Measurements from ENCODE around the gene GTPBP10. TPM values are rescaled to one million over a fixed set of nuclear protein-coding genes. Genes with fewer than 3 reads are reported as not detected.
"Not testable (repeated sequence)": the region's sequence is repeated elsewhere in the genome, so short reads cannot be mapped to it uniquely, and the experiment has no call there.

GTPBP10 gene
- polyA plus RNA-seq, 3 donors: 7.0 to 9.3 (median 8.3) TPM

GRCh38 chr7:90347759-90348158 lies 1.2 kb downstream of the GTPBP10 start:
- H3K27ac ChIP-seq (ENCODE audit: low read depth, low read length): no peak overlapping the region
- 52 to 62% (median 59%) methylated on average over 4 of the region's 4 CpGs for WGBS, 3 donors

GRCh38 chr7:90349305-90349704 lies 2.8 kb downstream of the GTPBP10 start:
- 72 to 90% (median 82%) methylated on average over 4 of the region's 4 CpGs for WGBS, 3 donors
- no peak overlapping the region for H3K27ac ChIP-seq (ENCODE audit: low read depth, low read length)

DNA sequence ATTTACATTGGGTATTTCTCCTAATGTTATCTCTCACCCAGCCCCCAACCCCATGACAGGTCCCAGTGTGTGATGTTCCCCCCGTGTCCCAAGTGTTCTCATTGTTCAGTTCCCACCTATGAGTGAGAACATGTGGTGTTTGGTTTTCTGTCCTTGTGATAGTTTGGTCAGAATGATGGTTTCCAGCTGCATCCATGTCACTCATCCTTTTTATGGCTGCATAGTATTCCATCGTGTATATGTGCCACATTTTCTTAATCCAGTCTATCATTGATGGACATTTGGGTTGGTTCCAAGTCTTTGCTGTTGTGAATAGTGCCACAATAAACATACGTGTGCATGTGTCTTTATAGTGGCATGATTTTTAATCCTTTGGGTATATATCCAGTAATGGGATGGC lies 3.5 kb downstream of the GTPBP10 start:
- not testable (repeated sequence) for H3K27ac ChIP-seq (ENCODE audit: low read depth, low read length)
- 89 to 97% (median 97%) methylated on average over 3 of the region's 3 CpGs for WGBS, 3 donors

DNA sequence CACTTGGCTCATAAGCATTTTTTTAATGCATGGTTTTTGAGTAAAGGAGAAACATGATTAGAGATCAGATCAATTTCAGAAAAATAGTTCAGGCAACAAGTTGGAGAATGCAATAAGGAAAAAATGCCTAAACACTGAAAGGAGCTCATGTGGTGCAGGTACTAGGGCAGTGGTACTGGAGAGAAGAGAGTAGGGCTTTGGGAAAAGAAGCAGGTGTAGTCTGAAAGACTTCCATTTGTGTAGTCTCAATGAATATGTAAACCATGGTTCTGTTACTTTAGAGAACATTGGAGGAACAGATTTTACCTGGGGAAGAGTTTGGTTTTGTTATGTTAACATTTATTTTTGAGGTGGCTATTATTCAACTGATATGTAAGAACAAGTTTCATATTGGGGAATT lies 5.5 kb downstream of the GTPBP10 start:
- H3K27ac ChIP-seq (ENCODE audit: low read depth, low read length): no peak overlapping the region

DNA sequence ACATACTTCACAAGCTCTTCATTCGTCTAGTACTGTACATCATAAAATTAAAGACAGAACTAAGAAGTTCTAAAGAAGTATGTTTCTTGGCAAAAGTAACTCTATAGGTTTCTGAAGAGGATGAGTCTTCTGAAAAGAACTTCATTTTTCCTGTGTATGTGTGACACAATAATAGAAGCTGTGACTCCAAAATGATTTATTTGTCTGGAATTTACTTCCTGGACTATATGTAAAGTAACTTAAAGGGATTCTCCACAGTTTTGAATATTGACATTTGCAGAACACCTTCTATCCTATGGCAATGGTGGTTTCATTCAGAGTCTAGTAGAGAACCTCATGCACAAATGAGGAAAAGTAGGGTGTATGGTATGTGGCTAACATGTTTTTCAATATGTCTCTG lies 36.9 kb downstream of the GTPBP10 start:
- WGBS, 3 donors: 95 to 97% (median 95%) methylated on average over 1 of the region's 1 CpG
- no peak overlapping the region for H3K27ac ChIP-seq (ENCODE audit: low read depth, low read length)

- WGBS, 3 donors: 92 to 96% (median 95%) methylated on average over 3 of the region's 3 CpGs
These were observed 37.3 kb downstream of the GTPBP10 start for GRCh38 chr7:90383861-90384260.

GRCh38 chr7:90384433-90384832 lies 37.9 kb downstream of the GTPBP10 start:
- no peak overlapping the region for H3K27ac ChIP-seq (ENCODE audit: low read depth, low read length)

More at GRCh38 chr7:90383861-90384260, 37.3 kb downstream of the GTPBP10 start:
- no peak overlapping the region for H3K27ac ChIP-seq (ENCODE audit: low read depth, low read length)

DNA sequence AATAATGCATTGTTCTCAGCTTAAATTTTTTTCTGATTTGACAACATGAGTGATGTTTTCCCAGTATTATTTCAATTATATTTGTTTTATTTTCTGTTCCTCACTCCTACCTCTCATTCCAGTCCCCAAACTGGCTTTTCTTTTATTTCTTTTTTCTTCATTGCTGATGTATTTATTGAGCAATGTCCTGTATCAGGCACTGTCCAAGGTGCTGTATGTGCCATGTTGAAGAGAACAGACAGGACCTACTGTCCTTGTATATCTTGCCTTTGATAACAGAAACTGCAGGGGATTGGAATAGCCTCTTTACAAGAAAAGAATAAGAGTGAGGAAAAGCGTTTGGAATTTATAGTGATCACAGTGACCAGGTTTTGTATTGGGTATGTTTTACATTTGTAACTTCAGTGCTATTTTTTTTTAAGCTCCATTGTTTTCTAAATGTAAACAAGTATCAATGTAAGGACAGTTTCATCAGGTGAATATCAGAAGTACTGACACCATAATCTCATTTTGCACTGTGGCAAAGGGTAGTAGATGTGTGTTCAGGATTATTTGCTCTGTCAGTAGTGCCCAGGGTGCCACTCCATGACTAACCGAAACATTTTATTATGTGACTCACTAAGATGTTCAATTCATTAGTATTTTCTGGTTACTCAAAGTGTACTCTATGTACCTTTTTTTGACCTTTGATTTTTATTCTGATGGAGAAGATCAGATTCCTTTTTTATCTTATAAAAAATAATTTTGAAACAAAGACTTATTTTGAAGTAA lies 41.1 kb downstream of the GTPBP10 start:
- WGBS, 3 donors: 92 to 97% (median 94%) methylated on average over 2 of the region's 2 CpGs
- H3K27ac ChIP-seq (ENCODE audit: low read depth, low read length): no peak overlapping the region

DNA sequence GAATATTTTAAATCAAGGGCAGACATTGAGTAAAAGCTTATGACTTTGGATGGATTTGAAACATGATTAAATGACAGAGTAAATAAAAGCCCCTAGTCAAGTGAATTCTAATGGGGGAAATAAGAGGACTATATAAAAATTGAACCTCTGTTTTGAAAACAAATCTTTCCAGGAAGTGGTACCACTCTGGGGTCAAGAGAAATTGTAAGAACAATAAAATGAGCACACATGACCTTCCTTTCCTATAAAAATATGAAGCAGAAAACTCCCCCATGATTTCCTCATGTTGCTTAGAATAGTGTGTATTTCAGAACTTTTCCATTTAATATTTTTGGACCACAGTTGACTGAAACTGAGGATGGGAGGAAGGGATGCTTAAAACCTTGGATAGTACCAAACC lies 44.4 kb downstream of the GTPBP10 start:
- H3K27ac ChIP-seq (ENCODE audit: low read depth, low read length): no peak overlapping the region

DNA sequence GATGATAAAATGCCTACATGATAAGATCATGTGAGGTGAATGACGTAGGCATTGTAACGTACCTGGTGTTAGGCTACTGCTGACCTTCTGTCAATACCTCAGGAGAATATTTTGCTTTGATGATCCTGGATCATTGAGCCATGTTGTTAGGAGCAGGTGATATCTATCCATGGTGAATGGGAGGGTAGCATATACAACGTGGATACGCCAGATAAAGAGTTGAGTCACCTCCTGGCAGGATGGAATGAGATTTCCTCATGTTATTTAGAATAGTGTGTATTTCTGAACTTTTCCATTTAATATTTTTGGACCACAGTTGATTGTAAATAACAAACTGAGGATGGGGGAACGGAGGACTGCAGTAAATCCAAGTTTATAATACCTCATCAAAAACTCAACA lies 45.0 kb downstream of the GTPBP10 start:
- WGBS, 3 donors: 83 to 85% (median 85%) methylated on average over 5 of the region's 5 CpGs
- no peak overlapping the region for H3K27ac ChIP-seq (ENCODE audit: low read depth, low read length)

DNA sequence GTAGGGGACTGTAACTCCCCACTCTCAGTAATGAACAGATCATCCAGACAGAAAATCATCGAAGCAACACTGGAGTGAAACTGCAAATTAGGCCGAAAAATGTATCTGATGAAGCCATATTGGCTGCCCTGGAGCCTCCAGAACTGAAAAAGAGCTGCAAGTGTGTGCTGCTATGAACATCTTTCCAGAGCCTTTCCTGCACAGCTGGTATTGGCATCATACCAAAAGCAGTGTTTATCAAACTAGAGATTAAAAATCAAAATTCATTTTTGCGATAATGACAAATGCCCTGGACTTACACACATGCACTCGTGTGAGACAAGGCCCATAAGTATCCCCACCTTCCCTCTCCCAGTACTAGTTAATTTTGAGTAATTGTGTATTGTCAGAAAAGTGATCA lies 49.9 kb downstream of the GTPBP10 start:
- 94 to 95% (median 94%) methylated on average over 4 of the region's 4 CpGs for WGBS, 3 donors
- no peak overlapping the region for H3K27ac ChIP-seq (ENCODE audit: low read depth, low read length)

DNA sequence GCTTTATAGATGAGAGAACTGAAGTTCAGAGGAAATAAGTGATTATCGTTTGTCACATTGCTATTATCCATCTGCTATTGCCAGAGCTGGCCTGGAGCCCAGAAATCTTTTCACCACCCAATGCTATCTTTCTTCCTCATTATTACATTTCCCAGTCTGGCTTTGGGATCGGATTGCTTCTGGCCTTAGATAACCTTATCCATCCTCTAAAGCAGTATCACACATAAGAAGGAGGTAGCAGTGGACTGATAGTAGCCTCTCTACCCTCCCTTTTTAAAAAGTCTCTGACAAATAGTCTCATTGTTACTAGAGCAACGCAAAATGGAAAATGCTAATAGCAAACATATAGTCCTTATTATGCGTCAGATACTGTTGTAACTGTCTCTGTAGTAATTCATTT lies 55.5 kb downstream of the GTPBP10 start:
- no peak overlapping the region for H3K27ac ChIP-seq (ENCODE audit: low read depth, low read length)
- 30 to 42% (median 32%) methylated on average over 4 of the region's 4 CpGs for WGBS, 3 donors

GRCh38 chr7:90402785-90403173 lies 56.3 kb downstream of the GTPBP10 start:
- 14 to 34% (median 24%) methylated on average over 1 of the region's 1 CpG for WGBS, 3 donors
- no peak overlapping the region for H3K27ac ChIP-seq (ENCODE audit: low read depth, low read length)

- H3K27ac ChIP-seq (ENCODE audit: low read depth, low read length): no peak within 1 kb of the TSS
- 0 to 1% (median 0%) methylated on average over 32 to 35 of the region's 35 CpGs for WGBS, 3 donors
These were observed 56.9 kb downstream of the GTPBP10 start, which contains the start of gene CLDN12 for GRCh38 chr7:90403174-90404113. CLDN12 (plus strand) TSS chr7:90403461; CDS start chr7:90412677, 9,216 bp downstream.

DNA sequence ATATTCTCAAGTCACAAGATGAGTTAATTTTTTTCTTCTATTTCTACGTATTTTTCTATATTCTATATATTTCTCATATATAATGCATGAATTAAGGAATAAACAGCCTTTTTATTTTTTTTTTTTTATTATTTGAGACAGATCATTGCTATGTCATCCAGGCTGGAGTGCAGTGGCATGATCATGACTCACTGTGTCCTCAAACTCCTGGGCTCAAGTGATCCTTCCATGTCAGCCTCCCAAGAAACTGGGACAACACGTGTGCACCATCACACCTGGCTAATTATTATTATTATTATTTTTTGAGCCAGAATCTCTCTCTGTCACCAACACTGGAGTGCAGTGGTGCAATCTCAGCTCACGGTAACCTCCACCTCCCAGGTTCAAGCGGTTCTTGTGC lies 58.3 kb downstream of the GTPBP10 start:
- 85 to 94% (median 85%) methylated on average over 4 of the region's 4 CpGs for WGBS, 3 donors
- no peak overlapping the region for H3K27ac ChIP-seq (ENCODE audit: low read depth, low read length)

DNA sequence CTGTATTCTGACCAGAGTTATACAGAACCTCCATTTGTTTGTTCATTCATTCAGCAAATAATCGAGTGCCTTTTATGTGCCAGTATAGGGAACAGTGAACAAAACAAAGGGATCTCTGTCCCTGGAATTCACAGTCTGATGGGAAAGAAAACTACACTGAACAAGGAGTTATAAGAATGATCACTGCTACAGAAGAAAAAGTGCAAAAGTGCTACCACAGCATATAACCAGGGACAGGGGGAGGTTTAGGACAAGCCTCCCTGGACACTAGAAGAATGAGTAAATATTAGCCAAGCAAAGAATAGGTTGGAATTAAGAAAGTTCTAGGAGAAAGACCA lies 60.9 kb downstream of the GTPBP10 start:
- H3K27ac ChIP-seq (ENCODE audit: low read depth, low read length): no peak overlapping the region
- WGBS, 3 donors: 46 to 94% (median 88%) methylated on average over 1 of the region's 1 CpG

DNA sequence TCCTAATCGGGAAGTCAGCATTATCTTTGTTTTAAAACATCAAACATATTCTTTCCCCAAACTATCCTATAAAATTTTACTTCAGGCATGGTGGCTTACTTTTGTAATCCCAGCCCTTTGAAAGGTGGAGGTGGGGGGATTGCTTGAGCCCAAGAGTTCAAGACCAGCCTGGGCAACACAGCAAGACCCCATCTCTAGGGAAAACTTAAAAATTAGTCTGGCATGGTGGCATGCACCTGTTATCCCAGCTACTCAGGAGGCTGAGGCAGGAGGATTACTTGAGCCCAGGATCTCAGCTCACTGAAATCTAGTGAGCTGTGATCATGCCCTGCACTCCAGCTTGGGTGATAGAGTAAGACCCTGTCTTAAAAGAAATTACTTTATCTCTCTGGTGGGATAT lies 61.6 kb downstream of the GTPBP10 start:
- 92 to 100% (median 100%) methylated on average over 1 of the region's 1 CpG for WGBS, 3 donors
- no peak overlapping the region for H3K27ac ChIP-seq (ENCODE audit: low read depth, low read length)

GRCh38 chr7:90409667-90410066 lies 63.2 kb downstream of the GTPBP10 start:
- WGBS, 3 donors: 48 to 85% (median 82%) methylated on average over 3 of the region's 3 CpGs
- no peak overlapping the region for H3K27ac ChIP-seq (ENCODE audit: low read depth, low read length)

- WGBS, 3 donors: 66 to 79% (median 66%) methylated on average over 2 of the region's 2 CpGs
- no peak overlapping the region for H3K27ac ChIP-seq (ENCODE audit: low read depth, low read length)
These were observed 65.0 kb downstream of the GTPBP10 start for GRCh38 chr7:90411510-90411909.

All from adipose tissue (tissue), 3 donors.